ENCODE data around the gene CPNE5.

CPNE5 gene

GRCh38 chr6:36860126-36860525, 20.9 kb upstream of the CPNE5 start:
- CTCF ChIA-PET, result interaction anchor here (0.6 to 3.3 kb wide), 5 partner anchors 9 to 733 kb away, joined by 3 to 32 read pairs (median 4); partner anchors contain the start of genes C6orf89 and MTCH1
- no peak for DNase-seq (ENCODE audit: low read depth, low spot score)
- no peak overlapping the region for H3K4me3 ChIP-seq (ENCODE audit: low read depth, low read length)
- POLR2A ChIA-PET, result no interaction called here
- no peak for TF ChIP-seq CTCF (IDR thresholded peaks at IDR 0.05; ENCODE audit: insufficient read depth, low read length, missing control alignments)

GRCh38 chr6:36858407-36858981, 19.2 kb upstream of the CPNE5 start:
- ChIA-PET CTCF (interaction anchor here (1.2 to 3.3 kb wide), 5 partner anchors 7 to 95 kb away, joined by 3 to 32 read pairs (median 3); no protein-coding TSS in a partner anchor), POLR2A (no interaction called here)
- no peak for DNase-seq (ENCODE audit: low read depth, low spot score)
- no peak overlapping the region for H3K4me3 ChIP-seq (ENCODE audit: low read depth, low read length)
- no peak for TF ChIP-seq CTCF (IDR thresholded peaks at IDR 0.05; ENCODE audit: insufficient read depth, low read length, missing control alignments)

DNA sequence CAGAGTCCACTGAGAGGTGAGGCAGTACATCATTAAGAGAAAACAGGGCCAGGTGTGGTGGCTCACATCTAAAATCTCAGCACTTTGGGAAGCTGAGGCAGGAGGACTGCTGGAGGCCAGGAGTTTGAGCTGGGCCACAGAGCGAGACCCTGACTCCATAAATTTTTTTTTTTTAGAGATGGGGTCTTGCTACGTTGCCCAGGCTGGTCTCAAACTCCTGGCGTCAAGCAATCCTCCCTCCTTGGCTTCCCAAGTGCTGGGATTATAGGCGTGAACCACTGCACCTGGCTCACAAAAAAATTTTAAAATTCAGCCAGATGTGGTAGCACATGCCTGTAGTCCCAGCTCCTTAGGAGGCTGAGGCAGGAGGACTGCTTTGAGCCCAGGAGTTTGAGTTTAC, 18.1 kb upstream of the CPNE5 start:
- no peak overlapping the region for H3K4me3 ChIP-seq (ENCODE audit: low read depth, low read length)
- DNase-seq (ENCODE audit: low read depth, low spot score), result no peak
- TF ChIP-seq CTCF (IDR thresholded peaks at IDR 0.05; ENCODE audit: insufficient read depth, low read length, missing control alignments), result no peak
- POLR2A ChIA-PET, result interaction anchor here (1.1 kb wide), 1 partner anchor 17 kb away, joined by 3 read pairs; the partner anchor contains the start of gene PPIL1
- CTCF ChIA-PET, result interaction anchor here (1.3 to 1.7 kb wide), 4 partner anchors 9 to 28 kb away, joined by 3 to 9 read pairs (median 4); partner anchors contain the start of gene C6orf89

DNA sequence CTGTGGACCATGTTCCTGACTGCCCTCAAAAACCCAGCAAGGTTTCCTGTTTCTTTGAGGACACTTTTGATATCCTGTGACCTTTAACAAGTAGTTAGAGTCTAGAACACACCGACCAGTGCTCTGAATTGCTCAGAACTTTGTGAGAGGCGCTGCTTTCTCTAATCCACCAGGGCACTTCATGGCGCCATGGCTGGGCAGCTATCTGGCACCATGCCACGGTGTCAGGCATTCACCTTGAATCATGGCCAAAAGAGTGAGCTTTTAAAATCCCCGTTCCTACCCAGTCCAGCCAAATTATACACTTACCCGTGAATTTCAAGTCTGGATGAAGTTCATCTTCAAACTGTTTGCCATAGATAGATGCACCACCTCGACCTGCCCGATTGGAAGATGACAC, 17.0 kb upstream of the CPNE5 start:
- no peak for DNase-seq (ENCODE audit: low read depth, low spot score)
- TF ChIP-seq CTCF (IDR thresholded peaks at IDR 0.05; ENCODE audit: insufficient read depth, low read length, missing control alignments), result no peak
- ChIA-PET CTCF (interaction anchor here (0.9 to 1.7 kb wide), 3 partner anchors 9 to 97 kb away, joined by 3 to 9 read pairs (median 4); partner anchors contain the start of gene C6orf89), POLR2A (interaction anchor here (1.0 kb wide), 1 partner anchor 18 kb away, joined by 4 read pairs; the partner anchor contains the start of gene PPIL1)
- no peak overlapping the region for H3K4me3 ChIP-seq (ENCODE audit: low read depth, low read length)

- ChIA-PET CTCF (interaction anchor here (0.9 to 1.7 kb wide), 2 partner anchors 10 to 96 kb away, joined by 3 to 4 read pairs; no protein-coding TSS in a partner anchor), POLR2A (interaction anchor here (1.0 kb wide), 1 partner anchor 19 kb away, joined by 4 read pairs; the partner anchor contains the start of gene PPIL1)
- no peak for TF ChIP-seq CTCF (IDR thresholded peaks at IDR 0.05; ENCODE audit: insufficient read depth, low read length, missing control alignments)
Measured at GRCh38 chr6:36855750-36856149, 16.5 kb upstream of the CPNE5 start.

GRCh38 chr6:36853325-36853724, 14.1 kb upstream of the CPNE5 start:
- CTCF ChIA-PET, result interaction anchor here (1.1 to 8.3 kb wide), 18 partner anchors 7 to 230 kb away, joined by 3 to 169 read pairs (median 16); partner anchors contain the start of genes C6orf89 and PPIL1
- peak; percentile 66 for DNase-seq (ENCODE audit: low read depth, low spot score)

More at GRCh38 chr6:36855750-36856149, 16.5 kb upstream of the CPNE5 start:
- H3K4me3 ChIP-seq (ENCODE audit: low read depth, low read length), result no peak overlapping the region
- DNase-seq (ENCODE audit: low read depth, low spot score), result no peak

More at GRCh38 chr6:36853325-36853724, 14.1 kb upstream of the CPNE5 start:
- POLR2A ChIA-PET, result interaction anchor here (1.1 kb wide), 1 partner anchor 22 kb away, joined by 3 read pairs; no protein-coding TSS in a partner anchor
- H3K4me3 ChIP-seq (ENCODE audit: low read depth, low read length), result no peak overlapping the region
- no peak for TF ChIP-seq CTCF (IDR thresholded peaks at IDR 0.05; ENCODE audit: insufficient read depth, low read length, missing control alignments)
